WTC11 (cell line): ENCODE data around the gene PRKCE. TPM values are rescaled to one million over a fixed set of nuclear protein-coding genes. Genes with fewer than 3 reads are reported as not detected.

Experiments
- ATAC-seq: fragments of 200-7000 bp; cut with Tn5 transposase; 2 replicates; pipeline ENCODE4 v1.10.0; 2021; ENCODE audit warnings: mild to moderate bottlenecking, moderate library complexity
- CTCF ChIA-PET: fragments of 300-600 bp; sonication (Branson Sonifier 250); formaldehyde crosslinking; loops from one replicate; lab custom pipeline; 2021; ENCODE audit warnings: antibody characterized with exemption; lab: Charles Lee
- POLR2A ChIA-PET: fragments of 350-600 bp; sonication (Branson Sonifier 250); formaldehyde crosslinking; loops from one replicate; lab custom pipeline; 2021; ENCODE audit warnings: antibody characterized with exemption; lab: Charles Lee
- DNase-seq: peaks from one replicate; pipeline ENCODE4 v3.0.0; 2021; ENCODE audit warnings: low spot score
- H3K27ac Mint-ChIP-seq: 2 replicates; pipeline ENCODE4 v1.8.0; 2021; ENCODE audit warnings: mixed read lengths
- H3K27me3 Mint-ChIP-seq: 2 replicates; pipeline ENCODE4 v1.8.0; 2021; ENCODE audit warnings: low read depth, mild to moderate bottlenecking, moderate library complexity, mixed read lengths
- H3K36me3 Mint-ChIP-seq: 2 replicates; pipeline ENCODE4 v1.8.0; 2021; ENCODE audit warnings: mixed read lengths
- H3K4me1 Mint-ChIP-seq: 2 replicates; pipeline ENCODE4 v1.8.0; 2022; ENCODE audit warnings: mixed read lengths
- H3K4me3 Mint-ChIP-seq: 2 replicates; pipeline ENCODE4 v1.8.0; 2021; ENCODE audit warnings: mild to moderate bottlenecking, moderate library complexity, mixed read lengths
- H3K9me3 Mint-ChIP-seq: 2 replicates; pipeline ENCODE4 v1.8.0; 2021; ENCODE audit warnings: mixed read lengths
- ATF1 ChIP-seq: sonication (generic); formaldehyde crosslinking; IDR thresholded peaks from 2 replicates; pipeline ENCODE4 v1.8.1; 2023; ENCODE audit warnings: mild to moderate bottlenecking, moderate library complexity, missing genetic modification reagents
- CREM ChIP-seq: sonication (generic); formaldehyde crosslinking; IDR thresholded peaks from 2 replicates; pipeline ENCODE4 v1.8.1; 2022; ENCODE audit warnings: mild to moderate bottlenecking, missing genetic modification reagents, moderate library complexity
- ESRRA ChIP-seq: sonication (generic); formaldehyde crosslinking; IDR thresholded peaks from 2 replicates; pipeline ENCODE4 v1.8.1; 2022; ENCODE audit warnings: mild to moderate bottlenecking, missing genetic modification reagents, borderline replicate concordance
- JAZF1 ChIP-seq: fragments of 250-450 bp; sonication (Bioruptor Pico); IDR thresholded peaks from 2 replicates; pipeline ENCODE4 v1.9.0; 2021; ENCODE audit warnings: moderate library complexity, mild to moderate bottlenecking, inconsistent platforms
- NR2C2 ChIP-seq: sonication (generic); formaldehyde crosslinking; IDR thresholded peaks from 2 replicates; pipeline ENCODE4 v1.8.0; 2022; ENCODE audit warnings: mild to moderate bottlenecking, missing genetic modification reagents
- SMAD3 ChIP-seq: sonication (generic); formaldehyde crosslinking; IDR thresholded peaks from 2 replicates; pipeline ENCODE4 v1.8.0; 2022; ENCODE audit warnings: missing genetic modification reagents, mild to moderate bottlenecking, borderline replicate concordance
- TCF7 ChIP-seq: sonication (generic); formaldehyde crosslinking; IDR thresholded peaks from 2 replicates; pipeline ENCODE4 v1.8.0; 2022; ENCODE audit warnings: mild to moderate bottlenecking, low read depth, missing genetic modification reagents, moderate library complexity
- TEAD4 ChIP-seq: sonication (generic); formaldehyde crosslinking; IDR thresholded peaks from 2 replicates; pipeline ENCODE4 v1.8.0; 2022; ENCODE audit warnings: mild to moderate bottlenecking, missing genetic modification reagents
- TP53 ChIP-seq: sonication (generic); formaldehyde crosslinking; IDR thresholded peaks from 2 replicates; pipeline ENCODE4 v1.8.1; 2023; ENCODE audit warnings: mild to moderate bottlenecking, missing genetic modification reagents
- ZNF263 ChIP-seq: sonication (generic); formaldehyde crosslinking; IDR thresholded peaks from 2 replicates; pipeline ENCODE4 v1.8.1; 2022; ENCODE audit warnings: low read depth, mild to moderate bottlenecking, moderate library complexity, missing genetic modification reagents
- ZNF317 ChIP-seq: sonication (generic); formaldehyde crosslinking; IDR thresholded peaks from 2 replicates; pipeline ENCODE4 v1.8.1; 2023; ENCODE audit warnings: low read depth, mild to moderate bottlenecking, moderate library complexity, missing genetic modification reagents, borderline replicate concordance
- total RNA-seq: library from RNA; stranded (reverse); gene quantifications from 3 replicates; pipeline ENCODE4 v1.2.3, GENCODE V29; 2021
- TF ChIP-seq, protein P1 (sequence below): sonication (generic); formaldehyde crosslinking; IDR thresholded peaks from 2 replicates; pipeline ENCODE4 v1.8.0; 2022; ENCODE audit warnings: mild to moderate bottlenecking, missing genetic modification reagents
- TF ChIP-seq, protein P2 (sequence below): sonication (generic); formaldehyde crosslinking; IDR thresholded peaks from 2 replicates; pipeline ENCODE4 v1.8.0; 2022; ENCODE audit warnings: missing genetic modification reagents
- TF ChIP-seq, protein P3 (sequence below): sonication (generic); formaldehyde crosslinking; IDR thresholded peaks from 2 replicates; pipeline ENCODE4 v1.8.1; 2023; ENCODE audit warnings: mild to moderate bottlenecking, missing genetic modification reagents
- TF ChIP-seq, protein P4 (sequence below): sonication (generic); formaldehyde crosslinking; IDR thresholded peaks from 2 replicates; pipeline ENCODE4 v1.8.1; 2022; ENCODE audit warnings: mild to moderate bottlenecking, moderate library complexity, missing genetic modification reagents
- TF ChIP-seq, protein P5 (sequence below): fragments of 250-450 bp; sonication (Bioruptor Pico); IDR thresholded peaks from 2 replicates; pipeline ENCODE4 v1.9.0; 2021; ENCODE audit warnings: moderate library complexity, mild to moderate bottlenecking, inconsistent platforms, borderline replicate concordance
- TF ChIP-seq, protein P6 (sequence below): fragments of 250-450 bp; sonication (Bioruptor Pico); IDR thresholded peaks from 2 replicates; pipeline ENCODE4 v1.9.0; 2021; ENCODE audit warnings: mild to moderate bottlenecking, borderline replicate concordance
- TF ChIP-seq, protein P7 (sequence below): sonication (generic); formaldehyde crosslinking; IDR thresholded peaks from 2 replicates; pipeline ENCODE4 v1.8.0; 2023; ENCODE audit warnings: missing genetic modification reagents, mild to moderate bottlenecking, borderline replicate concordance
- TF ChIP-seq, protein P8 (sequence below): sonication (generic); formaldehyde crosslinking; IDR thresholded peaks from 2 replicates; pipeline ENCODE4 v1.8.1; 2022; ENCODE audit warnings: low read depth, mild to moderate bottlenecking, moderate library complexity, missing genetic modification reagents, borderline replicate concordance
- TF ChIP-seq, protein P9 (sequence below): sonication (generic); formaldehyde crosslinking; IDR thresholded peaks from 2 replicates; pipeline ENCODE4 v1.8.0; 2023; ENCODE audit warnings: missing genetic modification reagents

Gene PRKCE
- total RNA-seq, 1 experiment from 2014 or later: 5.8 TPM

DNA sequence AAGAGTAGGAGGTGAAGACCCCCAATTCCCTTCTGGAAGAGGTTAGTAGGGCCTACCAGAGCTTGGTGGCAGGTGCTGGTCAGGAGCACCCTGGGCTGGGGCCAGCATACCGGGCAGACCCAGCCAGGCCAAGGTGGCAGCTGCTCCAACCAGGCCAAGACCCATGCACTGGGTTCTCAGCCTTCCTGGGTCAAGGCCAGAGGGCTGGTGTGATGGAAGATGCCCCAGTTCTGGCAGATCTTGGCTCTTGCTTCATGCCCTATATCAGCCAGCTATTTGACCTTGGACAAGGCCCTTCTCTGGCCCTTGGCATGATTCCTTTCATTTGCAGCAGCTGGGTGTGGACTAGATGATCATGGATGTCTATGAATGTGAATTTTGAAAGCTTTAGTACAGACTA, 57.7 kb downstream of the PRKCE start:
- Mint-ChIP-seq H3K4me3 (no peak overlapping the region), H3K4me1 (peaks cover 11% of the 10 kb centered on the region), H3K27ac (no peak overlapping the region), H3K27me3 (no peaks in the 10 kb centered on the region), H3K9me3 (peaks cover 12% of the 10 kb centered on the region), H3K36me3 (peaks cover 9% of the 10 kb centered on the region)
- POLR2A ChIA-PET: no interaction called here
- DNase-seq (no peak), ATAC-seq (no peak)
- TF ChIP-seq TEAD4 (no peak), NR2C2 (no peak), ZNF263 (no peak), CREM (CRISPR knock-in tag) (no peak), ATF1 (CRISPR knock-in tag) (no peak), ZNF317 (CRISPR knock-in tag) (no peak), JAZF1 (no peak), SMAD3 (no peak), ESRRA (CRISPR knock-in tag) (no peak), TCF7 (CRISPR knock-in tag) (no peak), TP53 (CRISPR knock-in tag) (no peak)
- TF ChIP-seq, protein P1, sequence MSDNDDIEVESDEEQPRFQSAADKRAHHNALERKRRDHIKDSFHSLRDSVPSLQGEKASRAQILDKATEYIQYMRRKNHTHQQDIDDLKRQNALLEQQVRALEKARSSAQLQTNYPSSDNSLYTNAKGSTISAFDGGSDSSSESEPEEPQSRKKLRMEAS (CRISPR knock-in tag): no peak
- TF ChIP-seq, protein P2, sequence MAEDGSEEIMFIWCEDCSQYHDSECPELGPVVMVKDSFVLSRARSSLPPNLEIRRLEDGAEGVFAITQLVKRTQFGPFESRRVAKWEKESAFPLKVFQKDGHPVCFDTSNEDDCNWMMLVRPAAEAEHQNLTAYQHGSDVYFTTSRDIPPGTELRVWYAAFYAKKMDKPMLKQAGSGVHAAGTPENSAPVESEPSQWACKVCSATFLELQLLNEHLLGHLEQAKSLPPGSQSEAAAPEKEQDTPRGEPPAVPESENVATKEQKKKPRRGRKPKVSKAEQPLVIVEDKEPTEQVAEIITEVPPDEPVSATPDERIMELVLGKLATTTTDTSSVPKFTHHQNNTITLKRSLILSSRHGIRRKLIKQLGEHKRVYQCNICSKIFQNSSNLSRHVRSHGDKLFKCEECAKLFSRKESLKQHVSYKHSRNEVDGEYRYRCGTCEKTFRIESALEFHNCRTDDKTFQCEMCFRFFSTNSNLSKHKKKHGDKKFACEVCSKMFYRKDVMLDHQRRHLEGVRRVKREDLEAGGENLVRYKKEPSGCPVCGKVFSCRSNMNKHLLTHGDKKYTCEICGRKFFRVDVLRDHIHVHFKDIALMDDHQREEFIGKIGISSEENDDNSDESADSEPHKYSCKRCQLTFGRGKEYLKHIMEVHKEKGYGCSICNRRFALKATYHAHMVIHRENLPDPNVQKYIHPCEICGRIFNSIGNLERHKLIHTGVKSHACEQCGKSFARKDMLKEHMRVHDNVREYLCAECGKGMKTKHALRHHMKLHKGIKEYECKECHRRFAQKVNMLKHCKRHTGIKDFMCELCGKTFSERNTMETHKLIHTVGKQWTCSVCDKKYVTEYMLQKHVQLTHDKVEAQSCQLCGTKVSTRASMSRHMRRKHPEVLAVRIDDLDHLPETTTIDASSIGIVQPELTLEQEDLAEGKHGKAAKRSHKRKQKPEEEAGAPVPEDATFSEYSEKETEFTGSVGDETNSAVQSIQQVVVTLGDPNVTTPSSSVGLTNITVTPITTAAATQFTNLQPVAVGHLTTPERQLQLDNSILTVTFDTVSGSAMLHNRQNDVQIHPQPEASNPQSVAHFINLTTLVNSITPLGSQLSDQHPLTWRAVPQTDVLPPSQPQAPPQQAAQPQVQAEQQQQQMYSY (CRISPR knock-in tag): no peak
- TF ChIP-seq, protein P3, sequence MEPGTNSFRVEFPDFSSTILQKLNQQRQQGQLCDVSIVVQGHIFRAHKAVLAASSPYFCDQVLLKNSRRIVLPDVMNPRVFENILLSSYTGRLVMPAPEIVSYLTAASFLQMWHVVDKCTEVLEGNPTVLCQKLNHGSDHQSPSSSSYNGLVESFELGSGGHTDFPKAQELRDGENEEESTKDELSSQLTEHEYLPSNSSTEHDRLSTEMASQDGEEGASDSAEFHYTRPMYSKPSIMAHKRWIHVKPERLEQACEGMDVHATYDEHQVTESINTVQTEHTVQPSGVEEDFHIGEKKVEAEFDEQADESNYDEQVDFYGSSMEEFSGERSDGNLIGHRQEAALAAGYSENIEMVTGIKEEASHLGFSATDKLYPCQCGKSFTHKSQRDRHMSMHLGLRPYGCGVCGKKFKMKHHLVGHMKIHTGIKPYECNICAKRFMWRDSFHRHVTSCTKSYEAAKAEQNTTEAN: no peak
- TF ChIP-seq, protein P4, sequence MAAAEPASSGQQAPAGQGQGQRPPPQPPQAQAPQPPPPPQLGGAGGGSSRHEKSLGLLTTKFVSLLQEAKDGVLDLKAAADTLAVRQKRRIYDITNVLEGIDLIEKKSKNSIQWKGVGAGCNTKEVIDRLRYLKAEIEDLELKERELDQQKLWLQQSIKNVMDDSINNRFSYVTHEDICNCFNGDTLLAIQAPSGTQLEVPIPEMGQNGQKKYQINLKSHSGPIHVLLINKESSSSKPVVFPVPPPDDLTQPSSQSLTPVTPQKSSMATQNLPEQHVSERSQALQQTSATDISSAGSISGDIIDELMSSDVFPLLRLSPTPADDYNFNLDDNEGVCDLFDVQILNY (CRISPR knock-in tag): no peak
- TF ChIP-seq, protein P5, sequence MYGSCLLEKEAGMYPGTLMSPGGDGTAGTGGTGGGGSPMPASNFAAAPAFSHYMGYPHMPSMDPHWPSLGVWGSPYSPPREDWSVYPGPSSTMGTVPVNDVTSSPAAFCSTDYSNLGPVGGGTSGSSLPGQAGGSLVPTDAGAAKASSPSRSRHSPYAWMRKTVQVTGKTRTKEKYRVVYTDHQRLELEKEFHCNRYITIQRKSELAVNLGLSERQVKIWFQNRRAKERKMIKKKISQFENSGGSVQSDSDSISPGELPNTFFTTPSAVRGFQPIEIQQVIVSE: no peak
- TF ChIP-seq, protein P6, sequence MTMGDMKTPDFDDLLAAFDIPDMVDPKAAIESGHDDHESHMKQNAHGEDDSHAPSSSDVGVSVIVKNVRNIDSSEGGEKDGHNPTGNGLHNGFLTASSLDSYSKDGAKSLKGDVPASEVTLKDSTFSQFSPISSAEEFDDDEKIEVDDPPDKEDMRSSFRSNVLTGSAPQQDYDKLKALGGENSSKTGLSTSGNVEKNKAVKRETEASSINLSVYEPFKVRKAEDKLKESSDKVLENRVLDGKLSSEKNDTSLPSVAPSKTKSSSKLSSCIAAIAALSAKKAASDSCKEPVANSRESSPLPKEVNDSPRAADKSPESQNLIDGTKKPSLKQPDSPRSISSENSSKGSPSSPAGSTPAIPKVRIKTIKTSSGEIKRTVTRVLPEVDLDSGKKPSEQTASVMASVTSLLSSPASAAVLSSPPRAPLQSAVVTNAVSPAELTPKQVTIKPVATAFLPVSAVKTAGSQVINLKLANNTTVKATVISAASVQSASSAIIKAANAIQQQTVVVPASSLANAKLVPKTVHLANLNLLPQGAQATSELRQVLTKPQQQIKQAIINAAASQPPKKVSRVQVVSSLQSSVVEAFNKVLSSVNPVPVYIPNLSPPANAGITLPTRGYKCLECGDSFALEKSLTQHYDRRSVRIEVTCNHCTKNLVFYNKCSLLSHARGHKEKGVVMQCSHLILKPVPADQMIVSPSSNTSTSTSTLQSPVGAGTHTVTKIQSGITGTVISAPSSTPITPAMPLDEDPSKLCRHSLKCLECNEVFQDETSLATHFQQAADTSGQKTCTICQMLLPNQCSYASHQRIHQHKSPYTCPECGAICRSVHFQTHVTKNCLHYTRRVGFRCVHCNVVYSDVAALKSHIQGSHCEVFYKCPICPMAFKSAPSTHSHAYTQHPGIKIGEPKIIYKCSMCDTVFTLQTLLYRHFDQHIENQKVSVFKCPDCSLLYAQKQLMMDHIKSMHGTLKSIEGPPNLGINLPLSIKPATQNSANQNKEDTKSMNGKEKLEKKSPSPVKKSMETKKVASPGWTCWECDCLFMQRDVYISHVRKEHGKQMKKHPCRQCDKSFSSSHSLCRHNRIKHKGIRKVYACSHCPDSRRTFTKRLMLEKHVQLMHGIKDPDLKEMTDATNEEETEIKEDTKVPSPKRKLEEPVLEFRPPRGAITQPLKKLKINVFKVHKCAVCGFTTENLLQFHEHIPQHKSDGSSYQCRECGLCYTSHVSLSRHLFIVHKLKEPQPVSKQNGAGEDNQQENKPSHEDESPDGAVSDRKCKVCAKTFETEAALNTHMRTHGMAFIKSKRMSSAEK (CRISPR knock-in tag): no peak
- TF ChIP-seq, protein P7, sequence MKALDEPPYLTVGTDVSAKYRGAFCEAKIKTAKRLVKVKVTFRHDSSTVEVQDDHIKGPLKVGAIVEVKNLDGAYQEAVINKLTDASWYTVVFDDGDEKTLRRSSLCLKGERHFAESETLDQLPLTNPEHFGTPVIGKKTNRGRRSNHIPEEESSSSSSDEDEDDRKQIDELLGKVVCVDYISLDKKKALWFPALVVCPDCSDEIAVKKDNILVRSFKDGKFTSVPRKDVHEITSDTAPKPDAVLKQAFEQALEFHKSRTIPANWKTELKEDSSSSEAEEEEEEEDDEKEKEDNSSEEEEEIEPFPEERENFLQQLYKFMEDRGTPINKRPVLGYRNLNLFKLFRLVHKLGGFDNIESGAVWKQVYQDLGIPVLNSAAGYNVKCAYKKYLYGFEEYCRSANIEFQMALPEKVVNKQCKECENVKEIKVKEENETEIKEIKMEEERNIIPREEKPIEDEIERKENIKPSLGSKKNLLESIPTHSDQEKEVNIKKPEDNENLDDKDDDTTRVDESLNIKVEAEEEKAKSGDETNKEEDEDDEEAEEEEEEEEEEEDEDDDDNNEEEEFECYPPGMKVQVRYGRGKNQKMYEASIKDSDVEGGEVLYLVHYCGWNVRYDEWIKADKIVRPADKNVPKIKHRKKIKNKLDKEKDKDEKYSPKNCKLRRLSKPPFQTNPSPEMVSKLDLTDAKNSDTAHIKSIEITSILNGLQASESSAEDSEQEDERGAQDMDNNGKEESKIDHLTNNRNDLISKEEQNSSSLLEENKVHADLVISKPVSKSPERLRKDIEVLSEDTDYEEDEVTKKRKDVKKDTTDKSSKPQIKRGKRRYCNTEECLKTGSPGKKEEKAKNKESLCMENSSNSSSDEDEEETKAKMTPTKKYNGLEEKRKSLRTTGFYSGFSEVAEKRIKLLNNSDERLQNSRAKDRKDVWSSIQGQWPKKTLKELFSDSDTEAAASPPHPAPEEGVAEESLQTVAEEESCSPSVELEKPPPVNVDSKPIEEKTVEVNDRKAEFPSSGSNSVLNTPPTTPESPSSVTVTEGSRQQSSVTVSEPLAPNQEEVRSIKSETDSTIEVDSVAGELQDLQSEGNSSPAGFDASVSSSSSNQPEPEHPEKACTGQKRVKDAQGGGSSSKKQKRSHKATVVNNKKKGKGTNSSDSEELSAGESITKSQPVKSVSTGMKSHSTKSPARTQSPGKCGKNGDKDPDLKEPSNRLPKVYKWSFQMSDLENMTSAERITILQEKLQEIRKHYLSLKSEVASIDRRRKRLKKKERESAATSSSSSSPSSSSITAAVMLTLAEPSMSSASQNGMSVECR (CRISPR knock-in tag): no peak
- TF ChIP-seq, protein P8, sequence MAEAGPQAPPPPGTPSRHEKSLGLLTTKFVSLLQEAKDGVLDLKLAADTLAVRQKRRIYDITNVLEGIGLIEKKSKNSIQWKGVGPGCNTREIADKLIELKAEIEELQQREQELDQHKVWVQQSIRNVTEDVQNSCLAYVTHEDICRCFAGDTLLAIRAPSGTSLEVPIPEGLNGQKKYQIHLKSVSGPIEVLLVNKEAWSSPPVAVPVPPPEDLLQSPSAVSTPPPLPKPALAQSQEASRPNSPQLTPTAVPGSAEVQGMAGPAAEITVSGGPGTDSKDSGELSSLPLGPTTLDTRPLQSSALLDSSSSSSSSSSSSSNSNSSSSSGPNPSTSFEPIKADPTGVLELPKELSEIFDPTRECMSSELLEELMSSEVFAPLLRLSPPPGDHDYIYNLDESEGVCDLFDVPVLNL (CRISPR knock-in tag): no peak
- TF ChIP-seq, protein P9, sequence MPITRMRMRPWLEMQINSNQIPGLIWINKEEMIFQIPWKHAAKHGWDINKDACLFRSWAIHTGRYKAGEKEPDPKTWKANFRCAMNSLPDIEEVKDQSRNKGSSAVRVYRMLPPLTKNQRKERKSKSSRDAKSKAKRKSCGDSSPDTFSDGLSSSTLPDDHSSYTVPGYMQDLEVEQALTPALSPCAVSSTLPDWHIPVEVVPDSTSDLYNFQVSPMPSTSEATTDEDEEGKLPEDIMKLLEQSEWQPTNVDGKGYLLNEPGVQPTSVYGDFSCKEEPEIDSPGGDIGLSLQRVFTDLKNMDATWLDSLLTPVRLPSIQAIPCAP (CRISPR knock-in tag): no peak
- CTCF ChIA-PET: no interaction called here
